Astrocyte (in vitro differentiated cells and primary cell): ENCODE results near the gene SIAH3. TPM values are rescaled to one million over a fixed set of nuclear protein-coding genes. Genes with fewer than 3 reads are reported as not detected.

ENCODE experiments used
- DNase-seq: peaks from one replicate; pipeline ENCODE4 v3.0.0-alpha.2; 2010; ENCODE audit warnings: low read depth
- FAIRE-seq: peaks from 2 replicates; lab custom pipeline; 2011; peaks lifted over from hg19 to GRCh38; lab: Jason Lieb, UNC
- H2AFZ ChIP-seq: 2 replicates; pipeline ENCODE4 v1.6.0; 2012; ENCODE audit warnings: low read depth, low read length, inconsistent platforms
- H3K27ac ChIP-seq: 2 replicates; pipeline ENCODE4 v1.5.1; 2011; ENCODE audit warnings: low read depth, low read length, inconsistent platforms
- H3K27me3 ChIP-seq: 2 replicates; pipeline ENCODE4 v1.6.0; 2011; ENCODE audit warnings: low read length, inconsistent platforms; ENCODE audit not compliant: insufficient read depth
- H3K36me3 ChIP-seq: 2 replicates; pipeline ENCODE4 v1.5.1; 2011; ENCODE audit warnings: low read length, inconsistent platforms; ENCODE audit not compliant: insufficient read depth
- H3K4me1 ChIP-seq: 2 replicates; pipeline ENCODE4 v1.5.1; 2011; ENCODE audit warnings: low read length, inconsistent platforms; ENCODE audit not compliant: insufficient read depth
- H3K4me2 ChIP-seq: 2 replicates; pipeline ENCODE4 v1.6.0; 2012; ENCODE audit warnings: low read length, inconsistent platforms
- H3K4me3 ChIP-seq: 2 replicates; pipeline ENCODE4 v1.5.1; 2011; ENCODE audit warnings: low read depth, mild to moderate bottlenecking, low read length, inconsistent platforms; ENCODE audit not compliant: insufficient read depth
- H3K79me2 ChIP-seq: 2 replicates; pipeline ENCODE4 v1.6.0; 2012; ENCODE audit warnings: mild to moderate bottlenecking, low read length, inconsistent platforms; ENCODE audit not compliant: insufficient read depth
- H3K9ac ChIP-seq: 2 replicates; pipeline ENCODE4 v1.6.0; 2012; ENCODE audit warnings: mild to moderate bottlenecking, low read length, inconsistent platforms
- H3K9me3 ChIP-seq: 2 replicates; pipeline ENCODE4 v1.5.1; 2012; ENCODE audit warnings: low read depth, mild to moderate bottlenecking, low read length, inconsistent platforms; ENCODE audit not compliant: insufficient read depth
- H4K20me1 ChIP-seq: 2 replicates; pipeline ENCODE4 v1.6.0; 2012; ENCODE audit warnings: low read length, inconsistent platforms; ENCODE audit not compliant: insufficient read depth
- H3K27ac Mint-ChIP-seq: one replicate; pipeline ENCODE4 v1.8.0; 2021; ENCODE audit warnings: mild to moderate bottlenecking, mixed read lengths; ENCODE audit not compliant: unreplicated experiment
- H3K27me3 Mint-ChIP-seq: one replicate; pipeline ENCODE4 v1.8.0; 2021; ENCODE audit warnings: low read depth, mixed read lengths; ENCODE audit not compliant: unreplicated experiment
- H3K36me3 Mint-ChIP-seq: one replicate; pipeline ENCODE4 v1.8.0; 2021; ENCODE audit warnings: low read depth, mixed read lengths; ENCODE audit not compliant: unreplicated experiment
- H3K4me1 Mint-ChIP-seq: one replicate; pipeline ENCODE4 v1.8.0; 2021; ENCODE audit warnings: low read depth, mixed read lengths; ENCODE audit not compliant: unreplicated experiment
- H3K4me3 Mint-ChIP-seq: one replicate; pipeline ENCODE4 v1.8.0; 2021; ENCODE audit warnings: mild to moderate bottlenecking, moderate library complexity, mixed read lengths; ENCODE audit not compliant: unreplicated experiment
- H3K9me3 Mint-ChIP-seq: one replicate; pipeline ENCODE4 v1.8.0; 2021; ENCODE audit warnings: mild to moderate bottlenecking, mixed read lengths; ENCODE audit not compliant: unreplicated experiment
- EZH2 ChIP-seq: IDR thresholded peaks from 2 replicates; pipeline ENCODE4 v1.6.1; 2012; ENCODE audit warnings: mild to moderate bottlenecking, low read length, inconsistent platforms; ENCODE audit not compliant: insufficient read depth
- total RNA-seq: library from RNA; stranded (reverse); gene quantifications from 2 replicates; pipeline ENCODE4 v1.2.1, GENCODE V29; 2021
- TF ChIP-seq, protein P1 (sequence below): IDR thresholded peaks from 2 replicates; pipeline ENCODE4 v1.5.1; 2011; ENCODE audit warnings: low read depth, mild to moderate bottlenecking, inconsistent platforms, low read length, moderate library complexity; ENCODE audit not compliant: insufficient read depth

Gene SIAH3
- total RNA-seq, 1 donor from 2014 or later, result 0.07 TPM

DNA sequence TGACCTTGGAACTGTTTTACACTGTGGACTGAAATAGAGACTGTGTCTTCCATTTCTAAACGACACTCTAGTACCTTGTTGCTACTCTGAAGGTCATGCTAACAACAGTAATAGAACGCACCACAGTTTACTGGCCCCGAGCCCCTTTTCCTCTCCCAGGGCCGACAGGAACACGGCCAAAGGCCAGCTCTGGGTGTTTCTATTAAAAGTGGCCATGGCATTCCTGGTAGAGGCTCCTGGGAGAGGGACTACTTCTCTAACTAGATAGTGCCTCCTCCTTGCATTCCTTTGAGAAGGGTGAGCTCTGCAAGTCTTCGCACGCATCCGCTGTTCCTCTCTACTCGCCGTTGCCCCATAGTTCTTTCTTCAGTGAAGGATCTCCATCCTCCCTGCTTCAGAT is 18.7 kb upstream of the SIAH3 start:
- Histone ChIP-seq H3K27ac (no peak overlapping the region), H3K36me3 (no peaks in the 10 kb centered on the region), H4K20me1 (no peaks in the 10 kb centered on the region), H3K4me3 (no peak overlapping the region), H3K9me3 (no peaks in the 10 kb centered on the region), H3K9ac (no peak overlapping the region), H3K4me1 (peaks cover 5% of the 10 kb centered on the region), H3K27me3 (peaks cover 2% of the 10 kb centered on the region), H3K4me2 (no peak overlapping the region), H2AFZ (no peak overlapping the region), H3K79me2 (no peaks in the 10 kb centered on the region)
- FAIRE-seq (no peak), DNase-seq (no peak)
- Mint-ChIP-seq H3K9me3 (no peaks in the 10 kb centered on the region), H3K4me1 (peaks cover 10% of the 10 kb centered on the region), H3K36me3 (no peaks in the 10 kb centered on the region), H3K4me3 (no peak overlapping the region), H3K27me3 (peaks cover 7% of the 10 kb centered on the region), H3K27ac (no peak overlapping the region)
- TF ChIP-seq, protein P1, sequence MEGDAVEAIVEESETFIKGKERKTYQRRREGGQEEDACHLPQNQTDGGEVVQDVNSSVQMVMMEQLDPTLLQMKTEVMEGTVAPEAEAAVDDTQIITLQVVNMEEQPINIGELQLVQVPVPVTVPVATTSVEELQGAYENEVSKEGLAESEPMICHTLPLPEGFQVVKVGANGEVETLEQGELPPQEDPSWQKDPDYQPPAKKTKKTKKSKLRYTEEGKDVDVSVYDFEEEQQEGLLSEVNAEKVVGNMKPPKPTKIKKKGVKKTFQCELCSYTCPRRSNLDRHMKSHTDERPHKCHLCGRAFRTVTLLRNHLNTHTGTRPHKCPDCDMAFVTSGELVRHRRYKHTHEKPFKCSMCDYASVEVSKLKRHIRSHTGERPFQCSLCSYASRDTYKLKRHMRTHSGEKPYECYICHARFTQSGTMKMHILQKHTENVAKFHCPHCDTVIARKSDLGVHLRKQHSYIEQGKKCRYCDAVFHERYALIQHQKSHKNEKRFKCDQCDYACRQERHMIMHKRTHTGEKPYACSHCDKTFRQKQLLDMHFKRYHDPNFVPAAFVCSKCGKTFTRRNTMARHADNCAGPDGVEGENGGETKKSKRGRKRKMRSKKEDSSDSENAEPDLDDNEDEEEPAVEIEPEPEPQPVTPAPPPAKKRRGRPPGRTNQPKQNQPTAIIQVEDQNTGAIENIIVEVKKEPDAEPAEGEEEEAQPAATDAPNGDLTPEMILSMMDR, result no peak
- no peak for TF ChIP-seq EZH2

DNA sequence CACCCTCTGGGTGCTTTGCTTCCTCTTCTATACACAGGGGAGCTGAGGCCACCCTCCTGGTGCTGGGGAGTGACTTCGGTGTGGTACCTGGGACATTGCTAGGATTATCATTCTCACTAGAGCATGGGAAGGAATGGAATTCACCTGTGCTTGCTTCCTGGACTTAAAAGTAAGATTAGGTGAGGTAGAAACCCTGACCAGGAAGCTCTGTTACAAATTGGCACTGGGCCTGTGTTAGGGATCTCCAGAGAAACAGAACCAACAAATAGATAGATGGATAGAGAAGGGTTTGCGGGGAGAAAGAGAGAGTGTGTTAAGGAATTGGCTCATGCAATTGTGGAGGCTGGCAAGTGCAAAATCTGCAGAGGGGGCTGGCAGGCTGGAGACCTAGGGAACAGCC is 13.9 kb upstream of the SIAH3 start:
- Mint-ChIP-seq H3K27ac (peak overlapping the region; percentile 37), H3K36me3 (no peaks in the 10 kb centered on the region), H3K4me3 (no peak overlapping the region), H3K27me3 (peaks cover 16% of the 10 kb centered on the region), H3K9me3 (peaks cover 1% of the 10 kb centered on the region), H3K4me1 (peaks cover 2% of the 10 kb centered on the region)
- no peak overlapping the region for H3K4me2 ChIP-seq
- H3K36me3 ChIP-seq, result no peaks in the 10 kb centered on the region
- TF ChIP-seq EZH2, result no peak
- no peaks in the 10 kb centered on the region for H3K9me3 ChIP-seq
- H3K27ac ChIP-seq, result no peak overlapping the region
- no peak overlapping the region for H2AFZ ChIP-seq
- H3K79me2 ChIP-seq, result no peaks in the 10 kb centered on the region
- peaks cover 10% of the 10 kb centered on the region for H3K4me1 ChIP-seq
- H3K9ac ChIP-seq, result no peak overlapping the region
- FAIRE-seq (no peak), DNase-seq (no peak)
- H3K27me3 ChIP-seq, result peaks cover 5% of the 10 kb centered on the region
- no peak overlapping the region for H3K4me3 ChIP-seq
- no peaks in the 10 kb centered on the region for H4K20me1 ChIP-seq

DNA sequence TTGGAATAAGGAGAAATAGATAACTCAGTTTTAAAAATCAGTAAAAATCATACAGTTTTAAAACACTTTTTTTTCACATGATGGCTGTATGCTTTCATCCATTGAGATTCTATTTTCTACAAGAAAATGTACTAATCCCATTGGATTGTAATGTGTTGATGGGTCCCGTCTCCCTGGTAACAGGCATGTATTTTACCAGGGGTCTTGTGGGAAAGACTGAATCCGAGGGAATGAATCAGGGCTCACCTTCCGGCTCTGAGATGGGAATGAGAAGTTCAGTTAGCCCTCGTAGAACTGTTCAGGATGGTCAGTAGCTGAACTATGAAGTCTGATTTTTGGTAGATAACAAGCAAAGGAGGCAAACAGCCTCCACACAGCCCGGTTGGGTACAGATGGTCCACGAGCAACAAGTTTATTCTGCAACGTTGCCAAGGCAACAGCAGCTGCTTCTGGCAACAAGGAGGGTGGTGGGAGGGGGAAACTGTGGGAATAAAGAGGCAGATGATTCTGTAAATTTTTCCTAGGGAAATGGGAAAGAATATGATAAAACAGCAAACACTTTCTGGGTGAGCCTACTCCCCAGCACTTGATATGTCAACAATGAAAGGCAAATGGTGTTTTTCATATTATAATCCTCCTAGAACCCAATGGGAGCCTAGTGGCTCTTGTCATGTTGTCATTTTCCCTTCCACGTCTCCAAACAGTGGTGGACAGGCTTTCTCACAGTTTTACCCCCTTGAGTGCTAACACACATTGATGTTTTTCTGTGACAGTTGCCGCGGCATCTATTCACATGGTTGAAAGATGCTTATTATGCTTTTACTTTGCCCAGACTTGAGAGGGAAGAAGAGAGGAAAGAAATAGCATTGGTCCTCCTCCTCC is 12.4 kb upstream of the SIAH3 start:
- Mint-ChIP-seq H3K36me3 (no peaks in the 10 kb centered on the region), H3K4me3 (no peak overlapping the region), H3K27me3 (peaks cover 14% of the 10 kb centered on the region), H3K4me1 (peaks cover 7% of the 10 kb centered on the region), H3K9me3 (peaks cover 1% of the 10 kb centered on the region), H3K27ac (no peak overlapping the region)
- H3K36me3 ChIP-seq, result no peaks in the 10 kb centered on the region
- DNase-seq, result no peak
- H3K79me2 ChIP-seq, result no peaks in the 10 kb centered on the region
- H3K27me3 ChIP-seq, result peaks cover 5% of the 10 kb centered on the region
- H2AFZ ChIP-seq, result no peak overlapping the region
- TF ChIP-seq, protein P1, result no peak
- no peak for TF ChIP-seq EZH2
- no peak for FAIRE-seq
- H3K9ac ChIP-seq, result no peak overlapping the region
- H3K9me3 ChIP-seq, result no peaks in the 10 kb centered on the region
- no peak overlapping the region for H3K4me2 ChIP-seq
- H3K27ac ChIP-seq, result no peak overlapping the region
- H3K4me3 ChIP-seq, result no peak overlapping the region
- no peaks in the 10 kb centered on the region for H4K20me1 ChIP-seq
- H3K4me1 ChIP-seq, result peaks cover 10% of the 10 kb centered on the region
